ENCODE measurements around the gene CTCF.

The CTCF gene

GRCh38 chr16:67594256-67594915, 32.1 kb downstream of the CTCF start:
- DNase-seq (ENCODE audit: low read depth, low spot score): no peak

DNA sequence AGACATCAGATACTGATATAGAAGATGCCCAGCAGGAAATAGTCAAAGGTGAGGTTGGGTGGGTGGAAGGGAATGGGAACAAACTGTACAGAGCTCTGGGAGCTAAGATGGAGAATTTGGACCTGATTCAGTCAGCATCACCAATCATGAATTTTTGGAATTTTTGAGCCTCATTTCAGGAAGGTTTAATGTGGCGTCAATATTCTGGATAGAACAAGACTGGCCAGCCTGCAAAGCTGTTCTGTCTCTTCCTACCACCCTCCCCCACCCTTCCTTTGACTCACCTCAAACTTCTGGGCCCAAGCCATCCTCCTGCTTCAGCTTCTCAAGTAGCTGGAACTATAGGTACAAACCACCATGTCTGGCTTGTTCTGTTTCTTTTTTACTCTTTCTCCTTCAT, 32.6 kb downstream of the CTCF start:
- no peak for DNase-seq (ENCODE audit: low read depth, low spot score)

DNA sequence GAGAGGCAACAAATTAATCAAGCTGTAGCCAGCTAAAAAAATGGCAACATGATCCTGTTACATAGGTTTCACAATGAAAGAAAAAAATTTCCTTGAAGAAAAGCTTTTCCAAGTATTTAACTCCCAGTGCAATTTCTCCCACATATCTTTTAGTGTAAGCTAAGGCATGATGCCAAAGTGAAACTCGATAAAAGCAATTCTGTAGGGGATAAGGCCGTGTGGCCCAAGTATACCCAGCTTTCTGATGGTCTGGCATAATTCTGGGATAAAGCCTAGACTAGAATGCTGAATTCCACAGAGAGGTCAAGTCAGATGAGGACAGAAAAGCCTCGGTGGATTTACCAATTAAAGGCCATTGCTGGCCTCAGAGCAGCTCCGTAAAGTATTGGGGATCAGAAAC, 36.2 kb downstream of the CTCF start:
- no peak for DNase-seq (ENCODE audit: low read depth, low spot score)

DNA sequence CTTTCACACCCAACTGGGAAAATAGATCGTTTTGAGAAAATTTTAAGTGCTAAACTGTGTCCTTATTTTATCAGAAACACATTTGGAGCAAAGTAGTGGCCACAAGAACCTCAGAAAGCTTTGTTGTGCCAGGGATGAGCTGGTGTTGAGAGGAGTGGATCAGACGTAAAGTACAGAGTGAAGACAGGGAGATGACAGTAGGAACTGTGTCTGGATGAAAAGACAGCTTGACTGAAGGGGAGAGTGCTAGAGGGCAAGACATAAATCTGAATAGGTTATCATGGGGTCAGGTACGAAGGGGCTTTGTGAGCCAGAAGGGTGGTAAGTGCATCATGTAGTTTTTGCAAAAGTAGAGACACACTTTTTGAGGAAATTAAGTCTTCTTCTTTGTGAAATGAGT, 43.3 kb downstream of the CTCF start:
- no peak for DNase-seq (ENCODE audit: low read depth, low spot score)

- no peak for DNase-seq (ENCODE audit: low read depth, low spot score)
Observed at GRCh38 chr16:67606632-67607031, 44.3 kb downstream of the CTCF start.

DNA sequence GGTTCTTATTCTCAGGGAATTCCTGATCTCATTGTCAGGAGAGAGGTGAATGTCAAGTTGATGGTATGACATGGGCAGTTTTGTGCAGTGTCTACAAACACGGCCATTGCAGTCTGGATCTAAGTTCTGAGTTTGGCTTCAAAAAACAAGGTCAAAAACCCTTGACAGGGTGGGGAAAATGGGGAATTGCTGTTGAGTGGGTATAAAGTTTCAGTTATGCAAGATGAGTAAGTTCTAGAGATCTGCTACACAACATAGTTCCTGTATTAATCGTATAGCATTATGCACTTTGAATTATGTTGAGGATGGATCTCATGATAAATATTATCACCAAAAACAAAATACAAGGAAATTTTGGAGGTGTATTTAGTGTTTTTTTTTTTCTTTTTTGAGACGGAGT, 46.0 kb downstream of the CTCF start:
- DNase-seq (ENCODE audit: low read depth, low spot score): no peak

DNA sequence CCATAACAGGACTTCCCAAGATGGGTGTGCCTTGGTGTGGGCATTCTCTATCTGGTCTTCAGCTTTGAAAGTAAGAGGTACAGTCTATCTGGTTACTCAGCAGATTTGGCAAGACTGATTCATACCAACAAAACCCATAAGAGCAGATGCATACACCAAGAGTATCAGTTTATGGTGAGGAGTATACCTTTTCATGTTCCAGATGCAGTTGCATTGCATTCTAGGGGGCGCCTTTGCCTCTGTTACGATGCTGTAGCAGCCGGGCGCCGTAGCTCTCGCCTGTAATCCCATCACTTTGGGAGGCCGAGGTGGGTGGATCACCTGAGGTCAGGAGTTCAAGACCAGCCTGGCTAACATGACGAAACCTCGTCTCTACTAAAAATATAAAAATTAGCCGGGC, 51.5 kb downstream of the CTCF start:
- DNase-seq (ENCODE audit: low read depth, low spot score): peak; percentile 36

GRCh38 chr16:67628216-67628615, 65.9 kb downstream of the CTCF start:
- DNase-seq (ENCODE audit: low read depth, low spot score): no peak

GRCh38 chr16:67632415-67633172, 70.3 kb downstream of the CTCF start:
- DNase-seq (ENCODE audit: low read depth, low spot score): no peak

GRCh38 chr16:67636713-67637112, 74.4 kb downstream of the CTCF start:
- DNase-seq (ENCODE audit: low read depth, low spot score): no peak

DNA sequence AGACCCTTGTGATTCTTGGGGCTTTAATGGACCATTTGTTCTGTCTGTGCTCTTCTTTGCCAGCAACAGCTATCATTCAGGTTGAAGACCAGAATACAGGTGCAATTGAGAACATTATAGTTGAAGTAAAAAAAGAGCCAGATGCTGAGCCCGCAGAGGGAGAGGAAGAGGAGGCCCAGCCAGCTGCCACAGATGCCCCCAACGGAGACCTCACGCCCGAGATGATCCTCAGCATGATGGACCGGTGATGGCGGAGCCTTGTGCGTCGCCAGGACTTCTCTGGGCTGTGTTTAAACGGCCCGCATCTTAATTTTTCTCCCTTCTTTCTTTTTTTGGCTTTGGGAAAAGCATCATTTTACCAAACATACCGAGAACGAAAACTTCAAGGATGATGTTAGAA, 75.3 kb downstream of the CTCF start:
- DNase-seq (ENCODE audit: low read depth, low spot score): no peak

DNA sequence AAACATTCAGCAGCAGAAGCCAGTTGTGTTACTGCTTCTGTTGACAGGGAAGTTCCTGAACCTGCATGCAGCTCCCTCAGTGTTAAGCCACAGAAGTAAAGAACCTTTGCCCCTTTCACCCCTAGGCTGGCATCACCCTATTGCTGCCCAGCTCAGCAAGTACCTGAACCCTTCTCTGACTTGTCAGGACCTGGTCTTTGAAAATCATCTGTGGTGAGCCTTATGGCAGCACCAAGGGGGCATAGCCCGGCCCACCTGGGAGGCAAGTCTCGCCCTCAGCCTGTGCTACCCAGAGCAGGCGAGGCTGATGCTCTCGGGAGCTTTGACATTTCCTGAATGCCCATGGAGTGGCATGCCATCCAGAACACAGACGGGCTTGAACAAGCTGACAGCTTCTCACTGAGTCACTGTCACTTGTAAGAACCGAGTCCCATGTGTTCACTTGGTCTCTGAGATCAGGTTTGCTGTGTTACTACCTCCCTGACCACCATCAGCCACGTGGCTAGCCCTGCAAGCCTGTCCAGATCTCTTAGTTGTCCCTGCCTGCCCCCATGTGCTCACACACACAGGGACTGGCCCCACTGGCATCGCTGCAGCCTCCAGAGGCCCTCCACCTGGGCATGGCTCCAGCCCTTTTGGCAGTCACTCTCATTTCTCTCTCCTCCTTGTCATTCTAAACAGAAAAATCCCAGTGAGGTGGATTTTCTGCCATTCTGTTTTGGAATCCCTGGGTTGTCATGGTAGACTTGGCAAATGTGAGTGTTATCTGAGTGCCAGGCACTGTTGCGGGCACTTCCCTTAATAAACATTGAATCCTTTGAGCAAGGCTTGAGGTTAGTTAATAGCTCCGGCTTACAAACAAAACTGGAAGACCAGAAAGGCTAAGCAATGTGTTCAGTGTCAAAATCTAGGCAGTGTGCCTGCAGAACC, 79.7 kb downstream of the CTCF start:
- no peak for DNase-seq (ENCODE audit: low read depth, low spot score)

DNA sequence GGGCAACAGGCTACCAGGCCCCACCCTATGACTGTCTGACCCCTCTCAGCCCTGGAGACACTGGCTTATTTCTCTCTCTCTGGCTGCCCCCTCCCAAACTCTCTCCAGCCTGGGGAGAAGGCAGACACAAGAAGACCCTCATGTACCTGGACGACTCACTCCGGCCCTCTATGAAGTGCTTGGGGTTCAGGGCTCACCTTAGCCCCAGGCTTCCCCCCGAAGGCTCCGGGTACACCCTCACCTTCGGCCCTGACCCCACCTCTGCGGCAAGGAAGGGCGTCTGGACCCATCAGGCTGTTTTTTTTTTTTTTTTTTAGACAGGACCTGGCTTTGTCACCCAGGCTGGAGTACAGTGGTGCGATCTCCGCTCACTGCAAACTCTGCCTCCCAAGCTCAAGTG, 81.7 kb downstream of the CTCF start:
- no peak for DNase-seq (ENCODE audit: low read depth, low spot score)

DNA sequence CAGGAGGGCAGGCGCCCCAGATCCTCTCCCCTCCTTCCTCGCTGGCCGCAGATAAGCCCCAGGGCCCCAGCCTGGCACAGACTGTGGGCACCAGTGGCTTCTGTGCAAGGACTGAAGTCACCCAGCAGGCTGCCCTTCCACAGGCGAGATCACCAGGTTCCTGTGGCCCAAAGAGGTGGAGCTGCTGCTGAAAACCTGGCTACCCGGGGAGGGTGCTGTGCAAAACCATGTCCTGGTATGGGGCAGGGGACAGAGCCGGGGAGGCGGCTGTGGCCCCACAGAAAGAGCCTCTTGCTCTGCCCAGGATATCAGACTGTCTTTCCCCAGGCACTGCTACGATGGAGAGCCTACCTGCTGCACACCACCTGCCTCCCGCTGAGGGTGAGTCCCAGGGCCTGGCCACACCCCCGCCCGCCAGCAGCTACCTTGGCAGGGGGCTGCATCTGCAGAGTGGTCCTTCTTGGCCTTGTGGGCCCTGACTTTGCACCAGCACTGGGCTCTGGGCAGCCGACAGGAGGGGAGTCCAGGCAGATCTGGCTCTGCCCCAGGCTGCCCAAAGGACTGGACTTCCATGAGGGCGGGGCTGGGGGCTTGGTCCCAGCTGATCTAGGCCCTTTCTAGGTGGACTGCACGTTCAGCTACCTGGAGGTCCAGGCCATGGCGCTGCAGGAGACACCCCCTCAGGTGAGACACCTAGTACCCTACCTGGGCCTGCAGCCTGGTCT, 83.2 kb downstream of the CTCF start:
- no peak for DNase-seq (ENCODE audit: low read depth, low spot score)

DNA sequence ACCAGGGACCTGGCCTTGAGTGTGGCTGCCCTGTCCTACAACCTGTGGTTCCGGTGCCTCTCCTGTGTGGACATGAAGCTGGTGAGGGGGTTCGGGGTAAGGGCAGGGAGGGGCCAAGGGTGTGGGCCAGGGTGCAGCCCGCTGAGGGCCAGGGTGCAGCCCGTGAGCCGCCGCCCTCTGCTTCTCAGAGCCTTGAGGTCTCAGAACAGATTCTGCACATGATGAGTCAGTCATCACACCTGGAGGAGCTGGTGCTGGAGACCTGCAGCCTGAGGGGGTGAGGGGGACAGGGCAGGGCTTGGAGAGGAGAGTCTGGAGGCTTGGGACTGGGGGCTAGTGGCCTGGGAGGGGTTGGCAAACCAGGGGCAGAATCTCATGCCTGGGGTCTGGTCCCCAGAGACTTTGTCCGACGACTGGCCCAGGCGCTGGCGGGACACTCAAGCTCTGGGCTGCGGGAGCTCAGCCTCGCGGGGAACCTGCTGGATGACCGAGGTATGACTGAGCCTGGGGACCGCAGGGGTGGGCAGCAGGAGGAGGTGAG, 84.9 kb downstream of the CTCF start:
- DNase-seq (ENCODE audit: low read depth, low spot score): no peak

DNA sequence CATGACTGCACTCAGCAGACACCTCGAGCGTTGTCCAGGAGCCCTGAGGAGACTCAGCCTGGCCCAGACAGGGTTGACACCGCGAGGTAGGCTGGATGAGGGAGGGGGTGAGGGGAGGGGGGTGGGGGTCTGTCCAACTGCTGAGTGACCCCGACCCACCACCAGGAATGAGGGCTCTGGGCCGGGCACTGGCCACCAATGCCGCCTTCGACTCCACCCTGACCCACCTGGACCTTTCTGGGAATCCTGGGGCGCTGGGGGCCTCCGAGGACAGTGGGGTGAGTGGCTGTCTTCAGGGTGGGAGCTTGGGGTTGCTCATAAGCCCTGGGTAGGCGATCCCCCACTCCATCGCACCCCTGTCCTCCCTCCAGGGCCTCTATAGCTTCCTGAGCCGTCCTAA, 85.4 kb downstream of the CTCF start:
- no peak for DNase-seq (ENCODE audit: low read depth, low spot score)

GRCh38 chr16:67648088-67648763, 85.9 kb downstream of the CTCF start:
- DNase-seq (ENCODE audit: low read depth, low spot score): no peak

DNA sequence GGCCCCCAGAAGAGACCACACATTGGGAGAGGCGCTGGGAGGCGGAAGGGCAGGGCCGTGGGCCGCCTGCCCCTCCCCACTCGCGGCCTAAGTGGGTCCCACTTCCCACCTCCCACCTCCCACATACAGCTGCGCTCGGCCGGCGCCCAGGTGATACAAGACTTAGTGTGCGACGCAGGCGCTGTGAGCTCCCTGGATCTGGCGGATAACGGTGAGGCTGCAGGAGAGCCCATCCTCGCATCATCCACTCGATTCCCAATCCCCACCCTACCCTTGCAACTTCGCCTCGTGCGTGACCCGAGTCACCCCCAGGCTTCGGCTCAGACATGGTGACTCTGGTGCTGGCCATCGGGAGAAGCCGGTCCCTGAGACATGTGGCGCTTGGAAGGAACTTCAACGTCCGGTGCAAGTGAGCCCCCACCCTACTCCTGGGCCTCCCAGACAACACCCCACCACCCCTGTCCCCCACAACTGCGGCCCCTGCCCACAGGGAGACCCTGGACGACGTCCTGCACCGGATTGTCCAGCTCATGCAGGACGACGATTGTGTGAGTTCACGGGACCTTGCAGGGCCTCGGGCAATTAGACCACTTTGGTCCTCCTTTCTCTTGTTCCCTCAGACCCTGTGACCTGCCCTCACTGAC, 86.6 kb downstream of the CTCF start:
- no peak for DNase-seq (ENCODE audit: low read depth, low spot score)

GRCh38 chr16:67649494-67649931, 87.2 kb downstream of the CTCF start:
- peak; percentile 76 for DNase-seq (ENCODE audit: low read depth, low spot score)

DNA sequence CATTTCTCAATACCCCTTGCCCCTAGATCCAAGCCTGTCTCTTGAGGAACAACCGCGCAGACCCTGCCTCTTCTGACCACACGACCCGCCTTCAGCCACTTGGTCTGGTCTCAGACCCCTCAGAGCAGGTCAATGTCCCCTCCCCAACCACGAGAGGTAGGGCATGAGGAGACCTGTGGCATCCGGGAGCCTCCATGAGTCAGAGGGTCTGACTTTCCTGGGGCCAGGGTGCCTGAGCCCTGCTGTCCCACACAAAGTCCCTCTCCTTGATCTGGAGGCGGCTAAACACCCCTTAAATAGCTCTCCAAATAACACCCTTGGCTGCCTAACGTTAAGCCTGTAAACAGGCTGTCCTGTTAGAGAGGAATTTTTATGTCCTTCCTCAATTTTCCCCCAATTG, 87.7 kb downstream of the CTCF start:
- no peak for DNase-seq (ENCODE audit: low read depth, low spot score)
